ENCODE results near the gene RNF126. TPM values are rescaled to one million over a fixed set of nuclear protein-coding genes. Genes with fewer than 3 reads are reported as not detected.
A peak's percentile ranks its signal among the peaks of the same experiment; 100 is the strongest.

Gene RNF126
- total RNA-seq, 1 donor from 2014 or later = 40.8 TPM

DNA sequence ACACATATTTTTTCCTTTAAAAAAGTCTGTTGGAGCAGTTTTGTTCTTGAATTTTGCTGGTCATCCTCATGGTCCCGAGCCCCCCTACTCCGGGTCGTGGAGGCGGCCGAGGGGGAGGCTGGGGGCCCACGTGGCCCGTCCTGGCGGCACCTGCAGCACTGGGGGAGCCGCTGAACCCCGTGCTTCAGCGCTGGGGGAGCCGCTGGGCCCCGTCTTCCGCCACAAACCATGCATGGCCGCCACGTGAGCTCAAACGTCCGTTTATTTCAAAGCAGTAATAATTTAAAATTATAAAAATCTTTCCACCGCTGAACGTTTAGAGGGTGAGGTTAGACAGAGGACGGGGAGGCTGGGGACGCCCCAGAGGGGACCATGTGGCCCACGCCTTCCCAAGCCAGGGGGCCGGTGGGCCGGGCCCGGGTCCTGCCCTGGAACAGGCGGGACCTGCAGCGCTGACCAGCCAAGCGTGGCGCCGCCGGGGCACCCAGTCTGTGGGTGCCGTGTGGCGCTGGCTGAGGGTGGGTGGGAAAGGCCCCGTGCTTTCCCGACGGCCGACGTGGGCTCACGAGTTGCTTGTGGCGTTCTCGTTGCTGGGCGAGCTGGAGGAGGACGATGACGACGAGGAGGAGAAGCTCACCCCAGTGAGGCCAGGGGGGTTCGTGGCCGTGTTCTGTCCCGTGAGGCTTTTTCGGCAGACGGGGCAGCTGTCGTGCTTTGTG is 15.3 kb downstream of the RNF126 start:
- H3K36me3 Mint-ChIP-seq (ENCODE audit: unreplicated experiment) = peaks cover 10% of the 10 kb centered on the region
- no peaks in the 10 kb centered on the region for H3K27me3 Mint-ChIP-seq (ENCODE audit: unreplicated experiment)
- peaks cover 2% of the 10 kb centered on the region for H3K4me1 Mint-ChIP-seq (ENCODE audit: unreplicated experiment)
- no peak overlapping the region for H3K4me3 Mint-ChIP-seq (ENCODE audit: unreplicated experiment)
- no peak for DNase-seq (ENCODE audit: extremely low spot score, unreplicated experiment)
- no peaks in the 10 kb centered on the region for H3K9me3 Mint-ChIP-seq (ENCODE audit: unreplicated experiment)
- TF ChIP-seq, protein P1, sequence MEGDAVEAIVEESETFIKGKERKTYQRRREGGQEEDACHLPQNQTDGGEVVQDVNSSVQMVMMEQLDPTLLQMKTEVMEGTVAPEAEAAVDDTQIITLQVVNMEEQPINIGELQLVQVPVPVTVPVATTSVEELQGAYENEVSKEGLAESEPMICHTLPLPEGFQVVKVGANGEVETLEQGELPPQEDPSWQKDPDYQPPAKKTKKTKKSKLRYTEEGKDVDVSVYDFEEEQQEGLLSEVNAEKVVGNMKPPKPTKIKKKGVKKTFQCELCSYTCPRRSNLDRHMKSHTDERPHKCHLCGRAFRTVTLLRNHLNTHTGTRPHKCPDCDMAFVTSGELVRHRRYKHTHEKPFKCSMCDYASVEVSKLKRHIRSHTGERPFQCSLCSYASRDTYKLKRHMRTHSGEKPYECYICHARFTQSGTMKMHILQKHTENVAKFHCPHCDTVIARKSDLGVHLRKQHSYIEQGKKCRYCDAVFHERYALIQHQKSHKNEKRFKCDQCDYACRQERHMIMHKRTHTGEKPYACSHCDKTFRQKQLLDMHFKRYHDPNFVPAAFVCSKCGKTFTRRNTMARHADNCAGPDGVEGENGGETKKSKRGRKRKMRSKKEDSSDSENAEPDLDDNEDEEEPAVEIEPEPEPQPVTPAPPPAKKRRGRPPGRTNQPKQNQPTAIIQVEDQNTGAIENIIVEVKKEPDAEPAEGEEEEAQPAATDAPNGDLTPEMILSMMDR (IDR thresholded peaks at IDR 0.05) = no peak
- no peak overlapping the region for H3K27ac Mint-ChIP-seq (ENCODE audit: unreplicated experiment)

DNA sequence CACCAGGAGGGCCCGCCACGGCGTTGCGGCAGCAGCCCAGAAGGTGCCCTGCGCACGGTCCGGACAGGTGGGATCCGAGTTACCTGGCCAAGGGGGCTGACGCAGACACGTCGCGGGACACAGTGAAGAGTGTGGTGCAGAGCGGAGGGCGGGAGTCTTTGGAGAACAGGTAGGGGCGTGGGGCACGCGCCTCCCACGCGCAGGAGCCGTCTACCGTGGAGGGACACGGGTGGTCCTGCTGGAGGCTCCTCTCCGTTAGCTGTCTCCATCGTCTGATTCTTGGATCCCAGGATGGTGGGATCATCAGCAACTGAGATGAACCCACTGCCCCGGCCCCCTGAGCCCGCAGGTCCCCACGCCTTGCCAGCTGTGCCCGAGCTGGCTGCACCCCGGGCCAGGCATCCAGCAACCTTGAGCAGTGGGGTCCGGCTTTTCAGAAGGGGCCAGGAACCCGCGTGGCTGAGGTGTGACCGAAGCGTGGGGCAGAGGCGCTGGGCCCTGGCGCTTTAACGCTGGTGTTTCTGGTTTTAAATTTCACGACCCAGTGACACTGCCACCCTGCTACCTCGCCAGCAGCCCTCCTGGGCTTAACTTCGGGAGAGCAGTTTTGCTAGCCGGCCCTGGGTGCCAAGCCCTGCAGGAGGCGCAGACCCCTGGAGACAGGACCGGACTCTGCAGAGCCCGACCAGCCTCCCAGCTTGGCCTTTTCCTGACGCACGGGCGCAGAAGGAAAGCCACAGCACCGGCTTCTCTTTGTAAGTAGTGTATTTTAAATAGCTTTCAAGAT is 16.0 kb downstream of the RNF126 start:
- no peak for DNase-seq (ENCODE audit: extremely low spot score, unreplicated experiment)
- TF ChIP-seq, protein P1 (IDR thresholded peaks at IDR 0.05) = no peak
- Mint-ChIP-seq H3K36me3 (ENCODE audit: unreplicated experiment) (peaks cover 10% of the 10 kb centered on the region), H3K27ac (ENCODE audit: unreplicated experiment) (no peak overlapping the region), H3K4me3 (ENCODE audit: unreplicated experiment) (no peak overlapping the region), H3K9me3 (ENCODE audit: unreplicated experiment) (no peaks in the 10 kb centered on the region), H3K27me3 (ENCODE audit: unreplicated experiment) (no peaks in the 10 kb centered on the region), H3K4me1 (ENCODE audit: unreplicated experiment) (peaks cover 2% of the 10 kb centered on the region)

DNA sequence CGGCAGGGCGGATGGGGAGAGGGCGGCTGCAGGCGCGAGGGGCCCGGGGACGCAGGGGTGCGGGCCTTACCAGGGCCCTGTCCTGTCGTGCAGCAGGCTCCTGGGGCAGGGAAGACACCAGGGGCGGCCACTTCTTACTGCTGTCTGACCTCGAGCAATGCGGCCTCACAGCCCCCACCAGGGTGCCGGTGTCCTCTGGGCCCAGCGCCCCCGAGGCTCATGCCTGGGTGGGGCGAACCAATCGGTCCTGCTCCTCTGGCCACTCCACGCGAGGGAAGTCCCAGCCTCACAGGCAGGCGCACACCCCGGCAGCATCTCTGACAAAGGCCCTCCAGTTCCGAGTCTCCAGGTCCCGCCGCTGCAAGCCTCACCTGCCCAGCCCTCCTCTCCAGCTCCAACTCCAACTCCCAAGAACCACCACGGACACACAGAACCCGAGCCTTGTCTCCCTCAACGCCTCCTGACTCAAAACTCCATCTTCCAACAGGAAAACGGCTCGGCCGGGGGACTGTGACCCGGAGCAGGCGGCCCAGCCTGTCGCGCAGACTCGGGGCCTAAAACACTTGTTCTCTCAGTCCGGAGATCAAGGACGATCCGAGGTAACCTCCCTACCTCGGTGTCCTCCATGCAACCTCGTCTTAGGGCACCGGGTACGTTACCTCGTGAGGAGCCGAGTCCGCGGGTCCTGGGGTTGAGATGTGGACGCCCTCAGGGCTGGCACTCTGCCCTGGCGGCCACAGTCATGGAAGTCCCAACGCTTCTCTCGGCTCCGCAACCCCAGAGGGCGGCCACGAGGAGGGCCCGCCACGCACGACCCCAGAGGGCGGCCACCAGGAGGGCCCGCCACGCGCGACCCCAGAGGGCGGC is 16.9 kb downstream of the RNF126 start:
- no peak for DNase-seq (ENCODE audit: extremely low spot score, unreplicated experiment)
- TF ChIP-seq, protein P1 (IDR thresholded peaks at IDR 0.05) = no peak
- Mint-ChIP-seq H3K4me3 (ENCODE audit: unreplicated experiment) (no peak overlapping the region), H3K9me3 (ENCODE audit: unreplicated experiment) (no peaks in the 10 kb centered on the region), H3K36me3 (ENCODE audit: unreplicated experiment) (peaks cover 10% of the 10 kb centered on the region), H3K27ac (ENCODE audit: unreplicated experiment) (peak overlapping the region; percentile 28), H3K4me1 (ENCODE audit: unreplicated experiment) (peaks cover 2% of the 10 kb centered on the region), H3K27me3 (ENCODE audit: unreplicated experiment) (no peaks in the 10 kb centered on the region)

GRCh38 chr19:644789-645188 is 18.2 kb downstream of the RNF126 start:
- Mint-ChIP-seq H3K4me3 (ENCODE audit: unreplicated experiment) (no peak overlapping the region), H3K36me3 (ENCODE audit: unreplicated experiment) (peaks cover 8% of the 10 kb centered on the region)
- DNase-seq (ENCODE audit: extremely low spot score, unreplicated experiment) = no peak

More at GRCh38 chr19:644789-645188, 18.2 kb downstream of the RNF126 start:
- H3K27ac Mint-ChIP-seq (ENCODE audit: unreplicated experiment) = no peak overlapping the region
- TF ChIP-seq, protein P1 (IDR thresholded peaks at IDR 0.05) = no peak
- H3K9me3 Mint-ChIP-seq (ENCODE audit: unreplicated experiment) = no peaks in the 10 kb centered on the region
- no peaks in the 10 kb centered on the region for H3K27me3 Mint-ChIP-seq (ENCODE audit: unreplicated experiment)
- H3K4me1 Mint-ChIP-seq (ENCODE audit: unreplicated experiment) = peaks cover 2% of the 10 kb centered on the region
